Nephron (organoid): ENCODE results near the gene CREM.

ENCODE experiments used
- H3K27ac Mint-ChIP-seq, 3 experiments: 2 replicates each; pipeline ENCODE4 v1.8.0; 2020; ENCODE audit warnings: mixed read lengths in 3 of 3, mild to moderate bottlenecking in 2 of 3, moderate library complexity in 1 of 3
- H3K27me3 Mint-ChIP-seq: 2 replicates; pipeline ENCODE4 v1.8.0; 2021; ENCODE audit warnings: low read depth, mild to moderate bottlenecking, moderate library complexity, mixed read lengths
- H3K36me3 Mint-ChIP-seq: 2 replicates; pipeline ENCODE4 v1.8.0; 2020; ENCODE audit warnings: low read depth, mixed read lengths
- H3K4me1 Mint-ChIP-seq: 2 replicates; pipeline ENCODE4 v1.8.0; 2020; ENCODE audit warnings: mixed read lengths
- H3K4me3 Mint-ChIP-seq, 3 experiments: 2 replicates each; pipeline ENCODE4 v1.8.0; 2020; ENCODE audit warnings: mild to moderate bottlenecking in 3 of 3, mixed read lengths in 3 of 3, moderate library complexity in 2 of 3
- H3K9me3 Mint-ChIP-seq: 2 replicates; pipeline ENCODE4 v1.8.0; 2020; ENCODE audit warnings: mixed read lengths
- TF ChIP-seq, protein P1 (sequence below), 3 experiments: fragments of 200-600 bp; sonication (generic); IDR thresholded peaks; one replicate each; pipeline ENCODE4 v1.5.0; 2021; ENCODE audit warnings: antibody characterized with exemption in 3 of 3; ENCODE audit not compliant: unreplicated experiment in 3 of 3

Gene CREM

DNA sequence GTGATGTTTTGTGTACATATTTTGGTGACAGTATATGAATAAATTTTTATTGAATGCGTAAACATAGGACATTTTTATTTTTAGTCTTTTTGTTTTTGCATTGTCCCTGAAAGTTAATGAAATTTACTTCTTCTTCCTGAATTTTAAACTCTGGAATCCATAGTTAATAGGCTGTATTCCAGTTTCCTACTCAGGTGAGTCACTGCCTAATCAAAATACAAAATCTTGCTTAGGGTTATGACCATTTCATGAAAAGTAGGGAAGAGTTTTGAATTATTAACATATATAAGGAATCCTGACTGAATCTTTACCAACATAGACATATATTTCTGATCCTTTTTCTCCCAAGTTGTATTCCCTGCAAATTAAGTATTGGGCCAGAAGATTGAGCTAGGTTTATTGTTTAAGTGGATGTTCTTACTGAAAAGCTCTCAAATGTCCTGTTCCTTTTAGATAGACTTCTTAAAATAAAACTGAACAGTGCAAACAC is 2.6 kb downstream of the CREM start:
- H3K27me3 Mint-ChIP-seq = no peaks in the 10 kb centered on the region
- H3K36me3 Mint-ChIP-seq = no peaks in the 10 kb centered on the region
- H3K4me3 Mint-ChIP-seq = peak overlapping the region; percentile 91 to 96 (median 93)
- TF ChIP-seq, protein P1, sequence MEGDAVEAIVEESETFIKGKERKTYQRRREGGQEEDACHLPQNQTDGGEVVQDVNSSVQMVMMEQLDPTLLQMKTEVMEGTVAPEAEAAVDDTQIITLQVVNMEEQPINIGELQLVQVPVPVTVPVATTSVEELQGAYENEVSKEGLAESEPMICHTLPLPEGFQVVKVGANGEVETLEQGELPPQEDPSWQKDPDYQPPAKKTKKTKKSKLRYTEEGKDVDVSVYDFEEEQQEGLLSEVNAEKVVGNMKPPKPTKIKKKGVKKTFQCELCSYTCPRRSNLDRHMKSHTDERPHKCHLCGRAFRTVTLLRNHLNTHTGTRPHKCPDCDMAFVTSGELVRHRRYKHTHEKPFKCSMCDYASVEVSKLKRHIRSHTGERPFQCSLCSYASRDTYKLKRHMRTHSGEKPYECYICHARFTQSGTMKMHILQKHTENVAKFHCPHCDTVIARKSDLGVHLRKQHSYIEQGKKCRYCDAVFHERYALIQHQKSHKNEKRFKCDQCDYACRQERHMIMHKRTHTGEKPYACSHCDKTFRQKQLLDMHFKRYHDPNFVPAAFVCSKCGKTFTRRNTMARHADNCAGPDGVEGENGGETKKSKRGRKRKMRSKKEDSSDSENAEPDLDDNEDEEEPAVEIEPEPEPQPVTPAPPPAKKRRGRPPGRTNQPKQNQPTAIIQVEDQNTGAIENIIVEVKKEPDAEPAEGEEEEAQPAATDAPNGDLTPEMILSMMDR (IDR thresholded peaks at IDR 0.05; ENCODE audit: unreplicated experiment in 3 of 3) = no peak
- peaks cover 32% of the 10 kb centered on the region for H3K4me1 Mint-ChIP-seq
- H3K27ac Mint-ChIP-seq = peak overlapping the region; percentile 88 to 98 (median 97)
- H3K9me3 Mint-ChIP-seq = no peaks in the 10 kb centered on the region

DNA sequence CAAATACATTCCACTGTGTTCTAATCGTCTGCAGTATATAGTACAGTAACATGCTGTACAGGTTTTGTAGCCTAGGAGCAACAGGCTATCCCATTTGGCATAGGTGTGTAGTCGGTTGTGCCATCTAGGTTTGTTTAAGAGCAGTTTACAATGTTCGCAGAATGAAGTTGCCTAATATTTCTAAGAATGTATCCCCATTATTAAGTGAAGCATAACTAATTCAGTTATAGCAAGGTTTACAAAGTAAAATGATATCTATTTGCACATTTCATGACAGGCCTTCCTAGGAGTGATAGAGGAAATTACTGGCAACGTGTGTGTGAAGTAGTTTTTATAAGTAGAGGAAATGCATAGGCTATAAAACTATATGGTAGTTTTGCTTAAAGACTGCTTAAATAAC is 4.0 kb downstream of the CREM start:
- no peaks in the 10 kb centered on the region for H3K27me3 Mint-ChIP-seq
- H3K4me3 Mint-ChIP-seq = peak overlapping the region in 1 of 3 experiments; percentile 19
- TF ChIP-seq, protein P1 (IDR thresholded peaks at IDR 0.05; ENCODE audit: unreplicated experiment in 3 of 3) = no peak
- no peaks in the 10 kb centered on the region for H3K36me3 Mint-ChIP-seq
- H3K27ac Mint-ChIP-seq = peak overlapping the region in 2 of 3 experiments; percentile 21 to 38
- H3K9me3 Mint-ChIP-seq = no peaks in the 10 kb centered on the region
- peaks cover 32% of the 10 kb centered on the region for H3K4me1 Mint-ChIP-seq

DNA sequence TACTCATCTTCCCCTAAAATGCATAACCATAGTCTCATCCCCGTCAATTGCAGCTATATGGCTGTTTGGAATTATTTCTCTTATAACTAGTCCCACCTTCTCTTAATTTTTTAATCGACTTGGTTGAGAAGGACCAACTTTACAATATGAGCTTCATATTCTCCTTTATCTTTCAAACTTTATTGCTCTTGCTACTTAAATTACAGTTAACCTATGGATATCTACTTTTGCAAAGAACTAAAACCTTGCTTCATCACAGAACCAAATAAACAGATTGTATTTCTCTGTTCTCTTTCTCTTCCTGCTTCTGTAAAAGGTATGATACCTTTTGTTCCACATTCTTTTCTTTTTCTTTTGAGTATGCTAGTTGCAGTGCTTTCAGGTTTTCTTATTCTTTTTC is 6.1 kb downstream of the CREM start:
- no peaks in the 10 kb centered on the region for H3K27me3 Mint-ChIP-seq

DNA sequence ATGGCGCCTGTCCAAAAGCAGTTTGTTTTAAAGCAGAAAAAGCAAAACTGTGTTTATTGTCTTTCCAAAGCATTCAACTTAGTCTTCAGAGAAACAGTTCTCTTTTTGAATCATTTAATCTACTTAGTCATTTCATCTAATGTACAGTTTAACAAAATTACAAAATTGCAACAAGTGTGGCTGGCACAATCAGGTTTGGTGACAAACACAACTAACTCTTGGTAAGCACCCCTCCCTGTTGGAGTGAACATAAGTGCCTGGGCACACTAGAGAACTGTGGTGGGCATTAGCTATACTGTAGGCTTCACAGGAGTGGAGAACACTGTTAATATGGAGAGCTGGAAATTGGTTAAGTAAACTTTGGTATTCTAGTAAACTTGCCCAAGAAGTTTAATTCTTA is 6.9 kb downstream of the CREM start:
- Mint-ChIP-seq H3K36me3 (no peaks in the 10 kb centered on the region), H3K27ac (no peak overlapping the region), H3K4me3 (no peak overlapping the region), H3K4me1 (peaks cover 27% of the 10 kb centered on the region), H3K27me3 (no peaks in the 10 kb centered on the region), H3K9me3 (no peaks in the 10 kb centered on the region)
- TF ChIP-seq, protein P1 (IDR thresholded peaks at IDR 0.05; ENCODE audit: unreplicated experiment in 3 of 3) = no peak

More for the DNA sequence above, 6.1 kb downstream of the CREM start:
- Mint-ChIP-seq H3K36me3 (no peaks in the 10 kb centered on the region), H3K4me3 (no peak overlapping the region), H3K27ac (no peak overlapping the region), H3K4me1 (peaks cover 32% of the 10 kb centered on the region), H3K9me3 (no peaks in the 10 kb centered on the region)
- TF ChIP-seq, protein P1 (IDR thresholded peaks at IDR 0.05; ENCODE audit: unreplicated experiment in 3 of 3) = no peak

DNA sequence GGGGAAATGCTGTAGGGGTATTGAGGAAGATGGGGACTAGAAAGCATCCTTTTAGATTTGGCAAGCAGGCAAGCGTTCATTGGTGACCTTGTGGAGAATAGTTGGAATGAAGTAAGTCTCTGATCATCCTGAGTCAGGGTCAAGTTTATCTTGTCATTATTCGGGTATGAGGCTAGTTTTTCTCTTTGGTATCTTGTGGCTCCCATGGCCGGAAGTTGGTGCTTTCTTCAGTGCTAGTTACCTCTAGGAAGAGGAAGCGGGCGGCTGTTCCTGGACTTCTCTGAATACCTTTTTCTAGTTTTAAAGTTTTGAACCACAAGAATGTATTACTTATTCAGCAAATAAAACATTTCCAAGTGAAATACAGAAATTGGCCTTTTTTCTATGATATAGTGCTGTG is 9.2 kb downstream of the CREM start:
- H3K36me3 Mint-ChIP-seq = no peaks in the 10 kb centered on the region
- H3K27ac Mint-ChIP-seq = no peak overlapping the region
- H3K4me1 Mint-ChIP-seq = peaks cover 9% of the 10 kb centered on the region
- no peaks in the 10 kb centered on the region for H3K9me3 Mint-ChIP-seq
- TF ChIP-seq, protein P1 (IDR thresholded peaks at IDR 0.05; ENCODE audit: unreplicated experiment in 3 of 3) = no peak
- no peaks in the 10 kb centered on the region for H3K27me3 Mint-ChIP-seq
- no peak overlapping the region for H3K4me3 Mint-ChIP-seq

DNA sequence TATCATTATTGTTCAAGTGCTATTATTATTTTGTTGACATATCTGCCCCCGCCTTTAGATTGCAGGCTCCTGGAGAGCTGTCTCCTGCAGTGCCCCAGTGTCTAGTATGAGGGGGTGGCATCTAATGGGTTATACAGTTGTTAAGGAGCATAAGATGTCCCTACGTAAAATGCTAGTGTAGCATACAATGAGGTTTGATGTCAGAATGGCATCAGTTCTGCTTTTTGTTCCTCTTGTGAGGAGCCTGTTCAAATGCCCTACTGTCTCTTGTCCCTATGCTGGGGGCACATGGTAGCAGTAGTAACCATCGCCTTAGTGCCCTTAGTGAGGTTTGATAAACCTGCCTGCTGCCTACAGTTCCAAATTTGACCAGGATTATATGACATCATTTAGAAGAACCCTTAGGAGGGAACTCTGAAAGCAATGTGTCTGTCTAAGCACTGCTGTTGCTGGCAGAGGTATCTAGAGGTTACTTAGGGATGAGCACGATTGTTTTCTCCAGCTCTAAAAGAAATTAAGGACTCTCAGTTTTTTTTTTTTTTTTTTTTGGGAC is 9.7 kb downstream of the CREM start:
- no peaks in the 10 kb centered on the region for H3K9me3 Mint-ChIP-seq
- H3K27ac Mint-ChIP-seq = no peak overlapping the region
- peaks cover 6% of the 10 kb centered on the region for H3K4me1 Mint-ChIP-seq
- TF ChIP-seq, protein P1 (IDR thresholded peaks at IDR 0.05; ENCODE audit: unreplicated experiment in 3 of 3) = no peak
- no peaks in the 10 kb centered on the region for H3K36me3 Mint-ChIP-seq
- no peaks in the 10 kb centered on the region for H3K27me3 Mint-ChIP-seq
- H3K4me3 Mint-ChIP-seq = no peak overlapping the region
